CD4-positive, alpha-beta T cell treated with Interleukin-4 for 4 hours (primary cell): Measurements from ENCODE around the gene FRY.

ENCODE experiments used
- DNase-seq: peaks from one replicate; pipeline ENCODE4 v3.0.0-alpha.2; 2020

FRY gene

GRCh38 chr13:32267836-32268439 lies 236.4 kb downstream of the FRY start:
- peak; percentile 44 for DNase-seq

- no peak for DNase-seq
These were observed 240.6 kb downstream of the FRY start for GRCh38 chr13:32272021-32272683.

DNA sequence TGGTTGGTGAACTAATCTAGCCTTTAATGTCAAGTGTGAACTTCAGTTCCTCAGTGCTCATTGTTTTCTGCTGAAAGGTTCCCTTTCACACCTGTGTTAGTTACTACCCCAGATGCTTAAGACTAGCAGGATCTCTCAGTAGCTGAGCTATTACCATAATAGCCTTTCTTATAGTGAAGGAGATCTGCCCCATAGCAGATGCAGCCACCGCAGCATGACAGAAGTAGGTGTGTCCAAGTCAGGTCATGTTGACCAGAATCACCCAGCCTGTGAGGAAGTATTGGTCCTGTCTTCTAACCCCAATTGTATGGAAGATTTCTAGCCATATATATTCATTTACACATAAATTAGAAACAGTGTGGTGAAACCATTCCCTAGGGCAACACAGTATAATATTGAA lies 246.3 kb downstream of the FRY start:
- no peak for DNase-seq

DNA sequence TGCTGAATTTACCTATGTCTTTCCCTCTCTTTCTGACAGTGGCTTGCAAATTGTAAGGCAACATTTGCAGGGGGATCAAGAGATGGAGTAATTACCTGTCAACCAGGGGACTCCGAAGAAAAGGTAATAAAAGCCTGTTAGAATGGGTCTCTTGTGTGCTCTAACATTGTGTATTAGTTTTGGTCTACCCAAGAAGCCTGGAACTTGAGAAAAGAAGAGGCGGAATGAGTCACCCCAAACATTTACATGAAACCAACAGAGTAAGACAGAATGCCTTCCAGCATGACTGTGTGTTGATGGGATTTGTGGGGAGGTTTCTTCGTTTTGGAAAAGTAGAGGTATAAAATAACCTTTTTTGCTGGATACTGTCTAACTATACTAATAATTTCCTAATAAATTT lies 246.9 kb downstream of the FRY start:
- DNase-seq, result no peak

DNA sequence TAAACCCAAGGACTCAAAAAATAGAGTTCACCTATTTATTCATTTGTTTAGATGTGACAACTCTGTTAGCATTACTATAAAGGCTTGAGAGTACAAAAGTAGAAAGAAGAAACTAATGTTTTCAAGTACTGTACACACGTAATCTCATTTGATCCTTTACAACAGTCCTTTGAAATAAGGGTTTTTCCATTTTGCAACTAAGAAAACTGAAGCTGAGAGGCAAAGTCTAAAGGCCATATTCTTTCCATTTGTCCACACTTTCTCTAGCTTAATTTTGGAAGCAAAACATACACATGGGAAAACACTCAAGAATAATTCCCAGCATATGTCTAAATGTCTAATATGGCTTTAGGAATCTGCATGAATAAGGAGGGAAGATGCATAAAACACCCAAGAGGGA lies 249.5 kb downstream of the FRY start:
- DNase-seq, result no peak

GRCh38 chr13:32282096-32282711 lies 250.6 kb downstream of the FRY start:
- DNase-seq, result no peak

DNA sequence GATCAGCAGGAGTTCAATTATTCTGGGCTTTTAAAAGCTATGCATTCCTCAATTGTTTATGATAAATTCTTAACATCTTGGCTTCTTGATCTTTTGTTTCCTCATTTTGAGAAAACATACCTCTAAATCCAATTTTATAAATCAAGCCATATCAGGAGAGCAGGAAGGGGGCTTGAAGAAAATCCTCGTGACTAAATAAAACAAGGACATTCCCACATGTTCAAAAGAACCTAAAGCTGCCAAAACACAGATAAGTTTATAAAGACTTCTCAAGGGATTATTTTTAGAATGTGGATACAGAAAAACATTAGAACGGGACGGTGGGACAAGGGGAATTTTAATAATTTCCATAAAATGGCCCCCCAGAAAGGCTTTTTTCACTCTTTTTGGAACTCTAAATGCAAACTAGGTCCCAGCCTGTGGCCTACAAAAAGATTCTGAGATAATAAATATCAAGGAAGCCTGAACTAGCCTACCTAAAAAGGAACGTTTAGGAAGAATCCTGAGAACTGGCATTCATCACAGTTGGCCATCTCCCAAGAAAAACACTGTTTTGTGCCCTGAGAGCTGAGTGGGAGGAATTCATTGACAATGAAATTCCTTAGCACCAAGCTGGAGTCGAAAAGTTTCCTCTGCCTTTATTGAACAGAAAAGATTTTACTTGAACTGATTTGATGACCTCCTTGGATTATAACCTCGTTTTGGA lies 253.5 kb downstream of the FRY start:
- DNase-seq, result no peak

GRCh38 chr13:32285633-32285965 lies 254.0 kb downstream of the FRY start:
- DNase-seq, result no peak

DNA sequence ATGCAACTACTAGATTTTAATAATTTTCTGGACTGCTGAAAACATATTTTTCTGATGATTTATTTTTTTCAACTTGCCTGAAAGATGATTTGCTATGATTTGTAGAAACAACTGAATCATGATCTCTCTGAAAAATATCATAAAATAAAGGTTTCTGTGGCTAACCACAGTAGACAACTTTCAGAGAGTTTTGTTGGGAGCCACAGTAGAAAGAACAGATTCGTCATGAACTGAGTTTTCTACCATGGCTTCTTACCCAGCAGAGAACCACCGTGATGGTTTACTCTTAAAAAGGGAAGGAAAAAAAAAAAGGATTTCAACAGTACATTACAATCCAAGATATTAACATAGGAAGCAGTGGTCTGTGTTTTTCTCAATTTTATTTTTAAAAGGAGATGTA lies 265.6 kb downstream of the FRY start:
- no peak for DNase-seq

DNA sequence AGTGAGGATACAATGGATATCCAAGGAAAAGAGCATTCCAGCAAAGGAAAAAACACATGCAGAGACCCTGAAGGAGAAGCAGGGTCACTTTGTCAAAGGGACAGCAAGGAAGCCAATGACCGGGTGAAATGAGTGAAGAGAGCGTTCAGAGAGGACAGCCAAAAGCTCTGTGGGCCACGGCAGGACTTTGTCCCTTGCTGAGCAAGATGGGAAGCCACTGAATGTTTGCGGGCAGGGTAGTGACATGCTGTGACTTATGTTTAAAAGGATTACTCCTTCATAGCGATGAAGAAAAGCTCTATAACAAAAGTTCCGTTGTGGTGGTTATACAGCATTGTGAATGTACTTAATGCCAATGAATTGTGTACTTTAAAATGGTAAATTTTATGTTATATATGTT lies 267.1 kb downstream of the FRY start:
- no peak for DNase-seq

DNA sequence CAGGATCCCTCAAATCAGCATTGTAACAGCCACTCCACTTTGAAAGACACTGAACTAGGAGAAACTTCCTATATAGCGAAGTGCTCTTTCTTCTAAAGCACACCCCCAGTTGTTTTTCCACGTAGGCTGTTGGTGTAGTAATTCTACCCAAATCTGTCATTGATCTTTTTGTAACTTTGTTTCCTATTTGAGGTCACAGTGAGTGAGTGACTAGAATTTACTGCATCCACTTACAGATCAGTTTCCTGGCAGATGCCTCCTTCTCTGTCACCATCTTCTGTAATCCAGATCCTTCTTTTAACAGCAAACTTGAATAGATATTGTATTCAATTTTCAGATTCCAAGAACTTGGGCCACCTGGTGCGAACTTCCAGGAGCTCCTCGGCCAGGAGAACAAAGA lies 268.3 kb downstream of the FRY start:
- no peak for DNase-seq

DNA sequence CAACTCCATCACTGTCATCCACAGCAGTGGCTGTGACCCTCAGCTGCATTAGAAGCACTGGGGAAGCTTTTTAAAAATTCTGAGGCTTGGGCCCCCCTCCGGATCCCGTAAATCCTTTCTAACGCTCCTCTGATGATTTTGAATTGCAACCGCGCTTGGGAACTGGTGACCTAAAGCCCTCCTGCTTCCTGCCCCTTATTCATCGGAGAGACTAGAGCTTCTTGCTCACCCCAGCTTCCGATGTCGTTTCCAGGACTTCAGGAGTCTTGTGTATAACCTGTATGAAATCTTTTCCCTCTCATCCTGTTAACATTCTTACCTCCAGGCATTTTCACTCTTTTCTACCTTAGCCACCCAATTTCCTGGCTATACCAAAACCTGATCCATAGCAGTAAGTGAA lies 268.8 kb downstream of the FRY start:
- no peak for DNase-seq

- no peak for DNase-seq
These were observed 269.3 kb downstream of the FRY start for GRCh38 chr13:32300920-32301319.

- DNase-seq, result no peak
These were observed 270.9 kb downstream of the FRY start for GRCh38 chr13:32302461-32302860.

DNA sequence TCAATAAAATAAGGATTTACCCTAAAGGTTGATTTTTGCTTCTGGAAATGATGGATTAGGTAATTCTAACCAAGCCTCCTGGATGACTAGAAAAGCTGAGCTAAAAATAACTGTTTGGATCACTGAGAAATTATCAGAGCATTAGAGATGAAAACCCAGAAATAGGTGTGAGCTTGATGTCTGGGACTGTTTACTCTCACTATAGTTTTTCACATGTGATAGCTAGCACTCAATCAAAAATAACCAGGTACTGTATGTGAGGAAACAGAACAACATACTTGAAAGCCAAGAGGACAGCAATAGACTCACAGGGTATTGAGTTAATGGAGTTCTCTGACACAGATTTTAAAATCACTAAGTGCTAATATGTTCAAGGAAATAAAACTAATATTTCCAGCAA lies 274.1 kb downstream of the FRY start:
- DNase-seq, result no peak

DNA sequence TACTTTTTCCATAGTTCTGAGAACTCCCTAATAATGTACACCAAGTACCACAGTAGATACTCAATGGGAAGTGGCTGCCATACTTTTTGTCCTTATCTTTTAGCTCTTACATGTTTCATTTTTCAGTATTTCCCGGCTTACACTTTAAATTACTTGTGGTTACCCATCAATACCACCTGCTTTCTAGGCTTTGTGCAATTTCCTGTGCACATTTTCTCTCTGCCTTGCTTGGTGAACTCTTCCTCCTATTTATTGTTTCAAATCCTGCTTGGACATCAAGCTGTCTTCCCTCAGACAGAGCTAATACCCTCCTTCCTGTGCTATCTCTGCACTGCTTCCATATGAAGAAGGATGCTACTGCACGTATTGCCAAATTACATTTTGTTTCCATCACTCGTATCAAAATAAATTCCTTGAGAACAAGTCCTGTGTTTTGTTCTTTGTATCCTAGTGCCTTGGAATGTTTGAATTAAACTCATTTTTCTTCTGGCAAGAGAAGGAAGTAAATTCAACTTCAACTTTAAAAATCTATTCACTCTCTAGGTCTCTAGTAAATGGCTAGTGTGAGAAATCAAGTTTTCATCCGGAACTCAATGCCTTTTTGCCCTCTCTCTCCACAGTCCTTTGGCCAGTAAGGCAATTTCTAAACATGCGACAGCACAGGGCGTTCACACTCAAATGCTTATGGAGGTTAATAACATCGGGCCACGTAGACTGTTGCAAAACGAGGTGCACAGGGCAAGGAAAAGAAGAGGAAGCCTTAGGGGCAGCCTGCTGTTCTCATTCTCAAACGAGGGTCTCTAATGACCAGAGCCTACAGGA lies 277.9 kb downstream of the FRY start:
- no peak for DNase-seq

DNA sequence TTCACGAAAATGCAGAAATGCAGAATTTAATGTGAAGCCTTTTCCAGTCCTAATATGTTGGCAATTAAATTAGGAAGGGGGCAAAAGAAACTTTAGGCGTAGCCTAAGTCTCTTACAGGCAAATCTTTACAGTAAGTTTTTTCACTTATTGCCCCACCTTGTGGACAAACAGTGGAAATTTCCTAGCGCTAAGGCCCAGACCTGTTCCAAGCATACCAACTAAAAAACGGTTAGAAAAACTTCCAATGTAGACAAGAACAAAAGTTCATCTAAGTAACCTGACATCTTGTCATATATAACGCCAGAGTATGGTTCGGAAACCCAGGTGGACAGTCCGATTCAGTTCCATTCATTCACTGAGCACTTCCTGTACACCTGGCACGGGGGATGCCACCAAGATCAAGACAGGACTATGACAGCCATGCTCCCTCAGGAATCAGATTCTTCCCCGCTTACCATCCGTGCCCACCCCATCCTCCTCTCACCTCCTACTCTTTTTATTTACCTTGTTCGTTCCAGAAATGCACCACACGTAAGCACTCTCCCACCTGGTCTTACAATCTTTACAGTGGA lies 278.6 kb downstream of the FRY start:
- peak; percentile 66 for DNase-seq

DNA sequence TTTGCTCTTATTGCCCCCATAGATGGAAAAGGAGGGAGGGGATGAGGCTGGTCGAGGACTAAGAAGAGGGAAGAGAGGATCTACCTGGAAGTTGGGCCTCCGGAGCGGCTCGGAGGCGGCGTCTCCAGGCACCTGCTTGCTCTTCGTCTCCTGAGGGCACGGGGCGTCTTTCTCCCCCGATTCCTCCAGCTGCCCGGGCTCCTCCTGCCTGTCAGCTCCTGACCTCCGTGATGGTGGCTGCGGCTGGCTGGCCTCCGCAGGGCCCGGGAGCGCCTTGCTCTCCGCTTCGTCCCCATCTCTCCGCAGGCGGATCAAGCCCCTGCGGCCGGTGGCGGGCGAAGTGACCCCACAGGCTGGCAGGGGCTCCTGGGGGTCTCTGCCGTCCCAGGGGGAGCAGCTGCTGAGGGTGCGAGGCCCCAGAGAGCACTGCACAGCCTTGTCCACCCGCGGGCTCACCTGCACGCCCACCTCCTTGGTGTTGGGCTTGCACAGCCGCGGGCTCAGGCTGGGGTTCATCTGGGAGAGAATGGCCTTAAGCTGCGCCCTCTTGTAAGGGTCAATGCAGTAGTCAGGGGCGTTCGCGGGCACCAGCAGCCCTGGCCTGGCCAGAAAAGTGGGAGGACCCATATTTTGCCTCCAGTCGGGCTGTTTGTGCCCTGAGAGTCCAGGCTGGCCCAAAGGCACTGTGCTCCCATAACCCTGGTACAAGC lies 279.8 kb downstream of the FRY start:
- no peak for DNase-seq

DNA sequence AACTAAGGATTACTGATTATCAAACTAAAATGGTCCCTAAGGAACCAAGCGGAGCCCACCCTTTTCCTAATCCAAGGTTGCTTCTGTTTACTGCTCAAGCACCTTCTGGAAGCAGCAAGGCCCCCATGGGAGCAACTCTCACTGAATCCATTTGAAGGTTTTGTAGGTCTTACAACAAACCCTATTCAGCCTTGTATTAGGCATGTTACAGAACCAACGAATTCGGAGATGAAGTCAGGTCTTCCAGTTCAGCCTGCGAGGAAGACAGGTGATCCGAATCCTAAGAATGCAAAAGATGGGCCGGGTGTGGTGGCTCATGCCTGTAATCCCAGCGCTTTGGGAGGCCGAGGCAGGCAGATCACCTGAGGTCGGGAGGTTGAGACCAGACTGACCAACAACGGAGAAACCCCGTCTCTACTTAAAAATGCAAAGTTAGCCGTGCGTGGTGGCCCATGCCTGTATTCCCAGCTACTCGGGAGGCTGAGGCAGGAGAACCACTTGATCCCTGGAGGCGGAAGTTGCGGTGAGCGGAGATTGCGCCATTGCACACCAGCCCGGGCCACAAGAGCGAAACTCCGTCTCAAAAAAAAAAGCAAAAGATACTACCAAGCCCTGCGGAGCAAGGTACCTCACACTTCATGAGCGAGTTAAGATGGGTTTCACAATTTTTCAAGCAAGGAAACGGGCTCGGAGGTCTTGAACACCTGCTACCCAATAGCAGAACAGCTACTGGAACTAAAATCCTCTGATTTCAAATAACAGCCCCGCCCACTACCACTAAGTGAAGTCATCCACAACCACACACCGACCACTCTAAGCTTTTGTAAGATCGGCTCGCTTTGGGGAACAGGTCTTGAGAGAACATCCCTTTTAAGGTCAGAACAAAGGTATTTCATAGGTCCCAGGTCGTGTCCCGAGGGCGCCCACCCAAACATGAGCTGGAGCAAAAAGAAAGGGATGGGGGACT lies 283.0 kb downstream of the FRY start:
- DNase-seq, result peak; percentile 78

DNA sequence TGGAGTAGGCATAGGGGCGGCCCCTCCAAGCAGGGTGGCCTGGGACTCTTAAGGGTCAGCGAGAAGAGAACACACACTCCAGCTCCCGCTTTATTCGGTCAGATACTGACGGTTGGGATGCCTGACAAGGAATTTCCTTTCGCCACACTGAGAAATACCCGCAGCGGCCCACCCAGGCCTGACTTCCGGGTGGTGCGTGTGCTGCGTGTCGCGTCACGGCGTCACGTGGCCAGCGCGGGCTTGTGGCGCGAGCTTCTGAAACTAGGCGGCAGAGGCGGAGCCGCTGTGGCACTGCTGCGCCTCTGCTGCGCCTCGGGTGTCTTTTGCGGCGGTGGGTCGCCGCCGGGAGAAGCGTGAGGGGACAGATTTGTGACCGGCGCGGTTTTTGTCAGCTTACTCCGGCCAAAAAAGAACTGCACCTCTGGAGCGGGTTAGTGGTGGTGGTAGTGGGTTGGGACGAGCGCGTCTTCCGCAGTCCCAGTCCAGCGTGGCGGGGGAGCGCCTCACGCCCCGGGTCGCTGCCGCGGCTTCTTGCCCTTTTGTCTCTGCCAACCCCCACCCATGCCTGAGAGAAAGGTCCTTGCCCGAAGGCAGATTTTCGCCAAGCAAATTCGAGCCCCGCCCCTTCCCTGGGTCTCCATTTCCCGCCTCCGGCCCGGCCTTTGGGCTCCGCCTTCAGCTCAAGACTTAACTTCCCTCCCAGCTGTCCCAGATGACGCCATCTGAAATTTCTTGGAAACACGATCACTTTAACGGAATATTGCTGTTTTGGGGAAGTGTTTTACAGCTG lies 283.9 kb downstream of the FRY start, which contains the start of the genes BRCA2 and ZAR1L:
BRCA2 (plus strand) TSS at position 271 of the 790 bp plus-strand sequence. CDS start 953 bp downstream, outside the sequence.
ZAR1L (minus strand) TSS at position 126 of the 790 bp plus-strand sequence. CDS start 3,438 bp downstream, outside the sequence.
- DNase-seq, result peak; percentile 80
